NB4 (cell line): Measurements from ENCODE around the gene ROBO2.

Experiments used
- CTCF ChIP-seq: IDR thresholded peaks from one replicate; pipeline ENCODE4 v1.5.1; 2012; ENCODE audit warnings: low read depth, low read length
- MAX ChIP-seq: IDR thresholded peaks from 2 replicates; pipeline ENCODE4 v1.6.1; 2011; ENCODE audit warnings: low read depth, low read length
- POLR2A ChIP-seq: IDR thresholded peaks from 2 replicates; pipeline ENCODE4 v1.6.1; 2011; ENCODE audit warnings: mild to moderate bottlenecking; ENCODE audit not compliant: insufficient read length; ENCODE audit errors: extremely low read depth

GRCh38 chr3:77084511-77084910, 44.6 kb downstream of the ROBO2 start:
- TF ChIP-seq CTCF, result no peak
- TF ChIP-seq POLR2A, result no peak
- no peak for TF ChIP-seq MAX
